ENCODE measurements around the gene AGBL1.

DNA sequence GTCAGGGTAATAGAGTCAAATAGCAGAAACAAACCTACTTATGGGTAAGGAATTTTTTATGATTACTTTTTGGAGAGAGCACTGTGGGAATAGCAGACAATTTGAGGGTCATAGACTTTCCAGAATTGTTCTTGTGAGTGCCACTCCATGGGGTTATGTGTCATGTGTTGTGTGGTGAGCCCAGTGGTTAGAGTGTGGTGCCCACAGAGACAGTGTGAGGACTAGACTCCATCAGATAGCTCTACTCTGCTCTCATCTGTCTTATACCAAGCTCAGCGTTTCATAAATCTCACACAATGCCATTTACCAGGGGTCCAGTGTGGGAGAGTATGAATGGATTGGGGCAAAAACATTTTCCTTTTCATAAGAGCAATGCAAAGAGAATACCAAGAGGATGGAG, 188.9 kb downstream of the AGBL1 start:
- TF ChIP-seq POLR2A (IDR thresholded peaks at IDR 0.05) = no peak
- TF ChIP-seq, protein P1, sequence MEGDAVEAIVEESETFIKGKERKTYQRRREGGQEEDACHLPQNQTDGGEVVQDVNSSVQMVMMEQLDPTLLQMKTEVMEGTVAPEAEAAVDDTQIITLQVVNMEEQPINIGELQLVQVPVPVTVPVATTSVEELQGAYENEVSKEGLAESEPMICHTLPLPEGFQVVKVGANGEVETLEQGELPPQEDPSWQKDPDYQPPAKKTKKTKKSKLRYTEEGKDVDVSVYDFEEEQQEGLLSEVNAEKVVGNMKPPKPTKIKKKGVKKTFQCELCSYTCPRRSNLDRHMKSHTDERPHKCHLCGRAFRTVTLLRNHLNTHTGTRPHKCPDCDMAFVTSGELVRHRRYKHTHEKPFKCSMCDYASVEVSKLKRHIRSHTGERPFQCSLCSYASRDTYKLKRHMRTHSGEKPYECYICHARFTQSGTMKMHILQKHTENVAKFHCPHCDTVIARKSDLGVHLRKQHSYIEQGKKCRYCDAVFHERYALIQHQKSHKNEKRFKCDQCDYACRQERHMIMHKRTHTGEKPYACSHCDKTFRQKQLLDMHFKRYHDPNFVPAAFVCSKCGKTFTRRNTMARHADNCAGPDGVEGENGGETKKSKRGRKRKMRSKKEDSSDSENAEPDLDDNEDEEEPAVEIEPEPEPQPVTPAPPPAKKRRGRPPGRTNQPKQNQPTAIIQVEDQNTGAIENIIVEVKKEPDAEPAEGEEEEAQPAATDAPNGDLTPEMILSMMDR (IDR thresholded peaks at IDR 0.05) = no peak
- TF ChIP-seq EP300 (IDR thresholded peaks at IDR 0.05) = no peak
- no peak for TF ChIP-seq POLR2AphosphoS5 (IDR thresholded peaks at IDR 0.05)
